Endodermal cell (in vitro differentiated cells): ENCODE results near the gene KRTAP4-9. TPM values are rescaled to one million over a fixed set of nuclear protein-coding genes. Genes with fewer than 3 reads are reported as not detected.
"Not testable (repeated sequence)": the region's sequence is repeated elsewhere in the genome, so short reads cannot be mapped to it uniquely, and the experiment has no call there.

Experiments
- DNase-seq: peaks from one replicate; pipeline ENCODE4 v3.0.0-alpha.2; 2017
- H3K27ac ChIP-seq: 2 replicates; pipeline ENCODE4 v1.5.1; 2013; ENCODE audit warnings: mild to moderate bottlenecking, low read depth, low read length, moderate library complexity
- H3K27me3 ChIP-seq: 2 replicates; pipeline ENCODE4 v1.6.1; 2013; ENCODE audit warnings: mild to moderate bottlenecking, low read length, moderate library complexity; ENCODE audit not compliant: insufficient read depth, control insufficient read depth, poor library complexity, severe bottlenecking
- H3K36me3 ChIP-seq: 2 replicates; pipeline ENCODE4 v1.7.0; 2013; ENCODE audit warnings: mild to moderate bottlenecking, low read length, moderate library complexity; ENCODE audit not compliant: control insufficient read depth, insufficient read depth
- H3K4me1 ChIP-seq: one replicate; pipeline ENCODE4 v1.7.0; 2013; ENCODE audit warnings: low read length; ENCODE audit not compliant: control insufficient read depth, insufficient read depth
- H3K4me3 ChIP-seq: 2 replicates; pipeline ENCODE4 v1.5.1; 2013; ENCODE audit warnings: mild to moderate bottlenecking, low read length, moderate library complexity
- H3K9ac ChIP-seq: 2 replicates; pipeline ENCODE4 v1.6.1; 2013; ENCODE audit warnings: mild to moderate bottlenecking, low read length, moderate library complexity; ENCODE audit not compliant: poor library complexity, severe bottlenecking; ENCODE audit errors: extremely low read depth
- H3K9me3 ChIP-seq: 2 replicates; pipeline ENCODE4 v1.6.1; 2013; ENCODE audit warnings: mild to moderate bottlenecking, low read length, moderate library complexity; ENCODE audit not compliant: control insufficient read depth
- H3K27ac Mint-ChIP-seq: 2 replicates; pipeline ENCODE4 v1.8.0; 2020; ENCODE audit warnings: mixed read lengths
- H3K27me3 Mint-ChIP-seq: 2 replicates; pipeline ENCODE4 v1.8.0; 2021; ENCODE audit warnings: mild to moderate bottlenecking, mixed read lengths; ENCODE audit not compliant: insufficient read depth
- H3K36me3 Mint-ChIP-seq: 2 replicates; pipeline ENCODE4 v1.8.0; 2020; ENCODE audit warnings: low read depth, mixed read lengths
- H3K4me1 Mint-ChIP-seq: 2 replicates; pipeline ENCODE4 v1.8.0; 2020; ENCODE audit warnings: mixed read lengths
- H3K4me3 Mint-ChIP-seq: 2 replicates; pipeline ENCODE4 v1.8.0; 2020; ENCODE audit warnings: mild to moderate bottlenecking, moderate library complexity, mixed read lengths
- H3K9me3 Mint-ChIP-seq: 2 replicates; pipeline ENCODE4 v1.8.0; 2020; ENCODE audit warnings: mild to moderate bottlenecking, mixed read lengths
- WGBS, 2 experiments: methylation state at CpG; one replicate each; pipeline versions ENCODE4 v1.1.5 to v1.1.7; 2013; ENCODE audit warnings: missing lambda C conversion rate in 2 of 2, mixed read lengths in 1 of 2; ENCODE audit not compliant: insufficient coverage in 1 of 2, insufficient read length in 1 of 2; 5-methylcytosine and 5-hydroxymethylcytosine counted together
- total RNA-seq, 2 donors: library from RNA; stranded (reverse); fragmentation: NEBNext Ultra II Directional in 1 of 2; extraction: Animal tissue kit (Norgen Biotek cat#: 25700) in 1 of 2; gene quantifications; 2 replicates in 1 of 2; 3 replicates in 1 of 2; pipeline ENCODE4 v1.2.1, GENCODE V29; 2021
- TF ChIP-seq, protein P1 (sequence below): fragments of 200-600 bp; sonication (generic); conservative IDR thresholded peaks from 2 replicates; pipeline ENCODE4 v1.5.0; 2021; ENCODE audit warnings: antibody characterized with exemption, mild to moderate bottlenecking

The KRTAP4-9 gene
- total RNA-seq, 2 donors from 2014 or later, result not detected

DNA sequence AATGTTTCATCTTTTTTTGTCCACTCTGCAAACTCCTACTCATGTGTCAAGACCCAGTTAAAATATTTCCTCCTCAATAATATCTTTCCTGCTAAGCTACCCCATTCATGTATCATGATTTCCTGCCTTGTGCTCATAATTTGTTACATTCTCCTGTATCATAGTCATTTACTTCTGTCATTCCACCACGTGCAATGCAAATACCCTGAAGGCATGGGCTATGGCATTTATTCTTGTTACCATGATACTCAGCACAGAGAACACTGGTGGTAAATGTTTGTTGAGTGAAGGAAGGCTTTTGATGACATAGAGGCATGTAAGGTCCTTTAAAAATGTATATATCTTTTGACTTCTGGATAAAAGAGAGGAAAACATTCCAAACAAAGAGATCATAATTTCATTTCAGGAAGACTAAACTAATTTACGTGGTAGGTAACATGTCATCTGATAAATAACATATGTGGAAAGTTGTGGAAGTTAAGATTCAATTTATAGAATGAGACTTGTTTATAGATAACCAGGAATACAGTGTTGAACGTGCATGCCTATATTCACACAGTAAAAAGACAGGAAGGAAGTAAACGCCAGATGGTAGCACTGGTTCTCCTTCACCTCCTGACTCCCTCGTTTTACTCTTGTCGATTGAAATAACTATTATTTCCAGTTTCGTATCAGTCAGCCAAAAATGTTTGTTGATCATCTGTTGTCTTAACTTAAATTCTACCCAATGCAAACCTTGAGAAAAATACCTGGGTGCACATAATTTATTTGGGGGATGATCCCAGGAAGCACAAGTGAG lies 5.3 kb upstream of the KRTAP4-9 start:
- not testable (repeated sequence) for H3K9me3 Mint-ChIP-seq, H3K4me3 ChIP-seq, H3K27me3 ChIP-seq, H3K9ac ChIP-seq, H3K27ac ChIP-seq, H3K4me3 Mint-ChIP-seq, H3K4me1 ChIP-seq, DNase-seq, H3K36me3 ChIP-seq, H3K27me3 Mint-ChIP-seq, H3K9me3 ChIP-seq, H3K36me3 Mint-ChIP-seq, H3K27ac Mint-ChIP-seq, H3K4me1 Mint-ChIP-seq
- 90 to 95% methylated on average over 5 to 7 of the region's 7 CpGs for WGBS, 2 experiments

GRCh38 chr17:41101586-41102259 lies 3.5 kb upstream of the KRTAP4-9 start, which contains the start of gene KRTAP4-16:
Gene KRTAP4-16 (minus strand): TSS chr17:41102209. CDS start chr17:41102209, 0 bp downstream.
- Histone ChIP-seq H3K4me1 (no peaks in the 10 kb centered on the region), H3K27ac (no peak within 1 kb of the TSS), H3K27me3 (no peaks in the 10 kb centered on the region), H3K9me3 (no peaks in the 10 kb centered on the region), H3K9ac (no peak within 1 kb of the TSS), H3K4me3 (no peak within 1 kb of the TSS), H3K36me3 (no peaks in the 10 kb centered on the region)
- TF ChIP-seq, protein P1, sequence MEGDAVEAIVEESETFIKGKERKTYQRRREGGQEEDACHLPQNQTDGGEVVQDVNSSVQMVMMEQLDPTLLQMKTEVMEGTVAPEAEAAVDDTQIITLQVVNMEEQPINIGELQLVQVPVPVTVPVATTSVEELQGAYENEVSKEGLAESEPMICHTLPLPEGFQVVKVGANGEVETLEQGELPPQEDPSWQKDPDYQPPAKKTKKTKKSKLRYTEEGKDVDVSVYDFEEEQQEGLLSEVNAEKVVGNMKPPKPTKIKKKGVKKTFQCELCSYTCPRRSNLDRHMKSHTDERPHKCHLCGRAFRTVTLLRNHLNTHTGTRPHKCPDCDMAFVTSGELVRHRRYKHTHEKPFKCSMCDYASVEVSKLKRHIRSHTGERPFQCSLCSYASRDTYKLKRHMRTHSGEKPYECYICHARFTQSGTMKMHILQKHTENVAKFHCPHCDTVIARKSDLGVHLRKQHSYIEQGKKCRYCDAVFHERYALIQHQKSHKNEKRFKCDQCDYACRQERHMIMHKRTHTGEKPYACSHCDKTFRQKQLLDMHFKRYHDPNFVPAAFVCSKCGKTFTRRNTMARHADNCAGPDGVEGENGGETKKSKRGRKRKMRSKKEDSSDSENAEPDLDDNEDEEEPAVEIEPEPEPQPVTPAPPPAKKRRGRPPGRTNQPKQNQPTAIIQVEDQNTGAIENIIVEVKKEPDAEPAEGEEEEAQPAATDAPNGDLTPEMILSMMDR, result no peak
- Mint-ChIP-seq H3K36me3 (no peaks in the 10 kb centered on the region), H3K9me3 (no peaks in the 10 kb centered on the region), H3K27ac (no peak within 1 kb of the TSS), H3K4me1 (no peaks in the 10 kb centered on the region), H3K4me3 (no peak within 1 kb of the TSS), H3K27me3 (peaks cover 4% of the 10 kb centered on the region)
- WGBS, 2 experiments, result 72 to 74% methylated on average over 6 to 8 of the region's 10 CpGs
- no peak for DNase-seq

- no peak overlapping the region for H3K4me3 Mint-ChIP-seq
- no peak overlapping the region for H3K9ac ChIP-seq
- DNase-seq, result no peak
- H3K4me3 ChIP-seq, result no peak overlapping the region
- H3K36me3 Mint-ChIP-seq, result no peaks in the 10 kb centered on the region
- WGBS, 2 experiments, result no CpG with 5 or more reads among the region's 1 CpG
- no peaks in the 10 kb centered on the region for H3K27me3 ChIP-seq
- H3K27me3 Mint-ChIP-seq, result peaks cover 2% of the 10 kb centered on the region
- peaks cover 9% of the 10 kb centered on the region for H3K4me1 Mint-ChIP-seq
- TF ChIP-seq, protein P1, result no peak
- H3K27ac ChIP-seq, result no peak overlapping the region
- no peaks in the 10 kb centered on the region for H3K9me3 ChIP-seq
- no peaks in the 10 kb centered on the region for H3K4me1 ChIP-seq
- H3K36me3 ChIP-seq, result no peaks in the 10 kb centered on the region
- no peak overlapping the region for H3K27ac Mint-ChIP-seq
- H3K9me3 Mint-ChIP-seq, result peaks cover 3% of the 10 kb centered on the region
Measured at GRCh38 chr17:41103896-41104295, 1.3 kb upstream of the KRTAP4-9 start.

GRCh38 chr17:41104386-41105038 lies 677 bp upstream of the KRTAP4-9 start:
- H3K27me3 Mint-ChIP-seq, H3K9ac ChIP-seq, H3K4me3 Mint-ChIP-seq, H3K27me3 ChIP-seq, H3K27ac Mint-ChIP-seq, H3K27ac ChIP-seq, H3K36me3 Mint-ChIP-seq, H3K4me3 ChIP-seq, H3K9me3 ChIP-seq, H3K36me3 ChIP-seq, H3K9me3 Mint-ChIP-seq, DNase-seq, H3K4me1 Mint-ChIP-seq, H3K4me1 ChIP-seq: not testable (repeated sequence)
- WGBS, 2 experiments, result 80% methylated on average over 1 of the region's 2 CpGs; no CpG with 5 or more reads in 1 of the 2 experiments
